Body of pancreas (tissue), 4 donors: ENCODE measurements around the gene SERPINB11.

Source experiments
- POLR2A ChIP-seq, 3 donors: fragments of 450-650 bp; IDR thresholded peaks; one replicate each; pipeline ENCODE4 v1.6.1; 2016; ENCODE audit warnings: antibody characterized with exemption in 3 of 3, mild to moderate bottlenecking in 2 of 3
- TF ChIP-seq, protein P1 (sequence below), 7 experiments: fragments of 450-650 bp in 4 of 7; fragments of 200-600 bp in 3 of 7; sonication (generic) in 3 of 7; IDR thresholded peaks; one replicate each; pipeline ENCODE4 v1.5.1; 2016 to 2019; ENCODE audit warnings: antibody characterized with exemption in 7 of 7

DNA sequence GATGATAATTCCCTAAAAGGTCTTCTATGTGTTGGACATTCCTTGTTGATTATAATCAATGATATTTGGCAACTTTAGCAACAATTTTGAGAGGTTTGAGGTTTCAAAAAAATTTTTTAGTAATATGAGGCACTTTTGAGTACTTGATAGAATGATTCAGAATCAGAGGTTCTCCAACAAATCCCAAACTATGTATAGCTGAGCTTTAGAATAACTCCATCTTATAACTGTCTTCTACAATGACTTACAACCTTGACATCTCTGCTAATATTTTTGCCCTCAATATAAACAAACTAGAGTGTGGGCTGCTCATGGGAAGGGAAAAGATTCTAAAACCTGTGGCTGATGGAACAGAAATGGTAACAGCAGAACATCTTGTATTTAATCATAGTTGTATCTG lies 50.9 kb downstream of the SERPINB11 start:
- TF ChIP-seq, protein P1, sequence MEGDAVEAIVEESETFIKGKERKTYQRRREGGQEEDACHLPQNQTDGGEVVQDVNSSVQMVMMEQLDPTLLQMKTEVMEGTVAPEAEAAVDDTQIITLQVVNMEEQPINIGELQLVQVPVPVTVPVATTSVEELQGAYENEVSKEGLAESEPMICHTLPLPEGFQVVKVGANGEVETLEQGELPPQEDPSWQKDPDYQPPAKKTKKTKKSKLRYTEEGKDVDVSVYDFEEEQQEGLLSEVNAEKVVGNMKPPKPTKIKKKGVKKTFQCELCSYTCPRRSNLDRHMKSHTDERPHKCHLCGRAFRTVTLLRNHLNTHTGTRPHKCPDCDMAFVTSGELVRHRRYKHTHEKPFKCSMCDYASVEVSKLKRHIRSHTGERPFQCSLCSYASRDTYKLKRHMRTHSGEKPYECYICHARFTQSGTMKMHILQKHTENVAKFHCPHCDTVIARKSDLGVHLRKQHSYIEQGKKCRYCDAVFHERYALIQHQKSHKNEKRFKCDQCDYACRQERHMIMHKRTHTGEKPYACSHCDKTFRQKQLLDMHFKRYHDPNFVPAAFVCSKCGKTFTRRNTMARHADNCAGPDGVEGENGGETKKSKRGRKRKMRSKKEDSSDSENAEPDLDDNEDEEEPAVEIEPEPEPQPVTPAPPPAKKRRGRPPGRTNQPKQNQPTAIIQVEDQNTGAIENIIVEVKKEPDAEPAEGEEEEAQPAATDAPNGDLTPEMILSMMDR (IDR thresholded peaks at IDR 0.05): no peak
- no peak for TF ChIP-seq POLR2A (IDR thresholded peaks at IDR 0.05)
